SK-N-SH treated with all-trans-retinoic acid at 6 μM for 48 hours (cell line): Measurements from ENCODE around the gene TMEM54.

Experiments
- BACH2 ChIP-seq: fragments of 250-450 bp; sonication (Bioruptor Pico); IDR thresholded peaks from 2 replicates; pipeline ENCODE4 v1.9.0; 2021; ENCODE audit warnings: mild to moderate bottlenecking, borderline replicate concordance
- CSDC2 ChIP-seq: fragments of 250-450 bp; sonication (Bioruptor Pico); IDR thresholded peaks from 2 replicates; pipeline ENCODE4 v1.5.0; 2020; ENCODE audit warnings: mild to moderate bottlenecking, moderate library complexity
- CSRNP3 ChIP-seq: fragments of 250-450 bp; sonication (Bioruptor Pico); IDR thresholded peaks from 2 replicates; pipeline ENCODE4 v1.5.1; 2021; ENCODE audit warnings: mild to moderate bottlenecking, moderate library complexity
- PATZ1 ChIP-seq: fragments of 250-450 bp; sonication (Bioruptor Pico); IDR thresholded peaks from 2 replicates; pipeline ENCODE4 v1.8.0; 2020; ENCODE audit warnings: mild to moderate bottlenecking, moderate library complexity, borderline replicate concordance
- SNAI2 ChIP-seq: fragments of 250-450 bp; sonication (Bioruptor Pico); IDR thresholded peaks from 2 replicates; pipeline ENCODE4 v1.5.0; 2020; ENCODE audit warnings: mild to moderate bottlenecking, moderate library complexity
- TOX ChIP-seq: fragments of 250-450 bp; sonication (Bioruptor Pico); IDR thresholded peaks from 2 replicates; pipeline ENCODE4 v1.8.0; 2021; ENCODE audit warnings: mild to moderate bottlenecking, moderate library complexity, borderline replicate concordance
- TSHZ2 ChIP-seq: fragments of 250-450 bp; sonication (Bioruptor Pico); IDR thresholded peaks from 2 replicates; pipeline ENCODE4 v1.5.0; 2020; ENCODE audit warnings: mild to moderate bottlenecking, moderate library complexity
- ZC3H10 ChIP-seq: fragments of 250-450 bp; sonication (Bioruptor Pico); IDR thresholded peaks from 2 replicates; pipeline ENCODE4 v1.5.1; 2021; ENCODE audit warnings: mild to moderate bottlenecking, moderate library complexity
- ZFP30 ChIP-seq: fragments of 450-650 bp; formaldehyde crosslinking; IDR thresholded peaks from 2 replicates; pipeline ENCODE4 v1.5.0; 2022; ENCODE audit warnings: mild to moderate bottlenecking, moderate library complexity
- TF ChIP-seq, protein P1 (sequence below): fragments of 250-450 bp; sonication (Bioruptor Pico); IDR thresholded peaks from 2 replicates; pipeline ENCODE4 v1.5.1; 2020; ENCODE audit warnings: low read depth, mild to moderate bottlenecking, moderate library complexity

GRCh38 chr1:32871364-32872191, 29.6 kb downstream of the TMEM54 start:
- no peak for TF ChIP-seq TSHZ2
- no peak for TF ChIP-seq CSDC2 (CRISPR knock-in tag)
- no peak for TF ChIP-seq BACH2 (CRISPR knock-in tag)
- no peak for TF ChIP-seq ZFP30 (CRISPR knock-in tag)
- no peak for TF ChIP-seq CSRNP3 (CRISPR knock-in tag)
- TF ChIP-seq SNAI2 (CRISPR knock-in tag): no peak
- TF ChIP-seq, protein P1, sequence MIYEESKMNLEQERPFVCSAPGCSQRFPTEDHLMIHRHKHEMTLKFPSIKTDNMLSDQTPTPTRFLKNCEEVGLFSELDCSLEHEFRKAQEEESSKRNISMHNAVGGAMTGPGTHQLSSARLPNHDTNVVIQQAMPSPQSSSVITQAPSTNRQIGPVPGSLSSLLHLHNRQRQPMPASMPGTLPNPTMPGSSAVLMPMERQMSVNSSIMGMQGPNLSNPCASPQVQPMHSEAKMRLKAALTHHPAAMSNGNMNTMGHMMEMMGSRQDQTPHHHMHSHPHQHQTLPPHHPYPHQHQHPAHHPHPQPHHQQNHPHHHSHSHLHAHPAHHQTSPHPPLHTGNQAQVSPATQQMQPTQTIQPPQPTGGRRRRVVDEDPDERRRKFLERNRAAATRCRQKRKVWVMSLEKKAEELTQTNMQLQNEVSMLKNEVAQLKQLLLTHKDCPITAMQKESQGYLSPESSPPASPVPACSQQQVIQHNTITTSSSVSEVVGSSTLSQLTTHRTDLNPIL (CRISPR knock-in tag): no peak
- no peak for TF ChIP-seq PATZ1 (CRISPR knock-in tag)
- TF ChIP-seq ZC3H10 (CRISPR knock-in tag): no peak
- TF ChIP-seq TOX (CRISPR knock-in tag): no peak
